ENCODE results near the gene OR1L8. TPM values are rescaled to one million over a fixed set of nuclear protein-coding genes. Genes with fewer than 3 reads are reported as not detected.

The OR1L8 gene
- total RNA-seq, 4 donors from 2014 or later = not detected

- Histone ChIP-seq H3K36me3 (no peaks in the 10 kb centered on the region), H3K9me3 (no peaks in the 10 kb centered on the region), H3K4me1 (no peaks in the 10 kb centered on the region), H3K4me3 (no peak overlapping the region), H3K27me3 (no peaks in the 10 kb centered on the region), H3K27ac (replicated peaks in 1 of 4) (no peak overlapping the region)
- DNase-seq (ENCODE audit: extremely low spot score) = no peak
- 56% methylated on average over 1 of the region's 1 CpG for WGBS
- intact Hi-C loops (cut with DNase I) = no loop called here
- TF ChIP-seq EP300 (IDR thresholded peaks at IDR 0.05) (no peak), CTCF (IDR thresholded peaks at IDR 0.05) (no peak), POLR2AphosphoS5 (IDR thresholded peaks at IDR 0.05) (no peak)
These were observed 22.5 kb upstream of the OR1L8 start for GRCh38 chr9:122605691-122606090.

DNA sequence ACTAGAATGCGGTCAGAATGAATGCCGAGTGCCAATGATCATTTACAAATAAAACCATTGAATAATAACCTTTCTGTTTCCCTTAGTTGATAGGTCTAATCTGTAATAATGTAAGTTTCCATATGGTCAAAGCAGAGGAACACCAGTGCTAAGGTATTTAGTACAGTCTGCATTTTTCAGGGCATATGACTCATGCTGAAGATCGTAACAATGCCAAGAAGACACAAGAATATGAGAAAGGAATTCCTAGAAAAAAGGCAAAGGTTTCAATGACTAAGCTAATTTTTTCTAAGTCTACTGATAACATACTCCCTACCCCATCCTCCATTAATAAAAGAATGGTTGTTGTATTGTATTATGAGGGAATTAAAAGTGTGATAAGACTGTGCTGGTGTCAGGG, 2.8 kb downstream of the OR1L8 start:
- intact Hi-C loops (cut with DNase I) = no loop called here
- no peaks in the 10 kb centered on the region for H3K36me3 ChIP-seq
- WGBS = 80% methylated on average over 3 of the region's 3 CpGs
- DNase-seq (ENCODE audit: extremely low spot score) = no peak
- TF ChIP-seq POLR2AphosphoS5 (IDR thresholded peaks at IDR 0.05) (no peak), CTCF (IDR thresholded peaks at IDR 0.05) (no peak), POLR2A (IDR thresholded peaks at IDR 0.05; ENCODE audit: low read depth) (no peak), EP300 (IDR thresholded peaks at IDR 0.05) (no peak)
- H3K27ac ChIP-seq (replicated peaks in 1 of 4) = no peak overlapping the region
- H3K4me1 ChIP-seq = no peaks in the 10 kb centered on the region
- H3K4me3 ChIP-seq = no peak overlapping the region
- no peaks in the 10 kb centered on the region for H3K9me3 ChIP-seq
- H3K27me3 ChIP-seq = no peaks in the 10 kb centered on the region

DNA sequence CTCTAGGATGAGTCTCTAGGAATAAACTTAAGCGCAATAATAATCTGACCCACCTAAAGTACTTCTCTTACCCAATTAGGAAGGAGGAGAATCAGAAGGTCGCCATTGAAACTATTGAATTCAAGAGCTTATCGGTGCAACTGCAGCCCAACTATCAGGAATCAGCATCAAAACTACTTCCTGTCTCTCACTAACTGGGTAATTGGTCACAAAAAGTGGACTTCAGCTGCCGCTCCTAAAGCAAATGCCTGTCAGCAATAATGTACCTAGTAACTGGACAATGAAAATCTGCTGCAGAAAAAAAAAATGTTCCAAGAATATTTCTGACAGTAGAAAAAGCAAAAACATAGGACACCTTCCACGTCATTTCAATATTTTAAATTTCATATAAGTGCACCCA, 3.3 kb downstream of the OR1L8 start:
- Histone ChIP-seq H3K4me1 (no peaks in the 10 kb centered on the region), H3K9me3 (no peaks in the 10 kb centered on the region), H3K27ac (replicated peaks in 1 of 4) (no peak overlapping the region), H3K36me3 (no peaks in the 10 kb centered on the region), H3K27me3 (no peaks in the 10 kb centered on the region), H3K4me3 (no peak overlapping the region)
- DNase-seq (ENCODE audit: extremely low spot score) = no peak
- TF ChIP-seq EP300 (IDR thresholded peaks at IDR 0.05) = no peak
- TF ChIP-seq CTCF (IDR thresholded peaks at IDR 0.05) = no peak
- no peak for TF ChIP-seq POLR2AphosphoS5 (IDR thresholded peaks at IDR 0.05)
- TF ChIP-seq POLR2A (IDR thresholded peaks at IDR 0.05; ENCODE audit: low read depth) = no peak
- intact Hi-C loops (cut with DNase I) = no loop called here
- WGBS = 62% methylated on average over 5 of the region's 5 CpGs

DNA sequence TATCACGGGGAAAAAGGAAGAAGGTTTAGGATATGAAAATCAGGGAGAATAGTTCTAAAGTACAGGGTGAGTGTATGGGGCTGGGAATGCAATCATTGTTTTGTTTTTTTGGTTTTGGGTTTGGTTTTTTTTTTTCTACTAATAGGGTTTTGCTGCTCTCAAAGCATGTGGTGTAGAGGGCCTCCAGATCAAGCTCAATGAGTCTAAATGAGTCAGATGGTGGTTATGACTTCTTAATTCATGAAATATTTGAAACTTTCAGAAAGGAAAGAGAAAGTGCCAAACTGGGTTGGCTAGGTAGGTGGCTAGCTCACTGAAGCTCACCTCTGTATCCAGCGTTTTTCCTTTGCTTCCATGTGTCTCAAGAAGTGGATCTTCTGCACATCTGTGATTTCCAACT, 10.7 kb downstream of the OR1L8 start:
- Histone ChIP-seq H3K27me3 (no peaks in the 10 kb centered on the region), H3K36me3 (no peaks in the 10 kb centered on the region), H3K4me3 (no peak overlapping the region), H3K9me3 (no peaks in the 10 kb centered on the region), H3K27ac (replicated peaks in 1 of 4) (no peak overlapping the region), H3K4me1 (no peaks in the 10 kb centered on the region)
- intact Hi-C loops (cut with DNase I) = no loop called here
- no peak for DNase-seq (ENCODE audit: extremely low spot score)
- WGBS = 74% methylated on average over 2 of the region's 2 CpGs
- TF ChIP-seq POLR2AphosphoS5 (IDR thresholded peaks at IDR 0.05) = no peak
- TF ChIP-seq POLR2A (IDR thresholded peaks at IDR 0.05; ENCODE audit: low read depth) = no peak
- TF ChIP-seq CTCF (IDR thresholded peaks at IDR 0.05) = no peak
- TF ChIP-seq EP300 (IDR thresholded peaks at IDR 0.05) = no peak

DNA sequence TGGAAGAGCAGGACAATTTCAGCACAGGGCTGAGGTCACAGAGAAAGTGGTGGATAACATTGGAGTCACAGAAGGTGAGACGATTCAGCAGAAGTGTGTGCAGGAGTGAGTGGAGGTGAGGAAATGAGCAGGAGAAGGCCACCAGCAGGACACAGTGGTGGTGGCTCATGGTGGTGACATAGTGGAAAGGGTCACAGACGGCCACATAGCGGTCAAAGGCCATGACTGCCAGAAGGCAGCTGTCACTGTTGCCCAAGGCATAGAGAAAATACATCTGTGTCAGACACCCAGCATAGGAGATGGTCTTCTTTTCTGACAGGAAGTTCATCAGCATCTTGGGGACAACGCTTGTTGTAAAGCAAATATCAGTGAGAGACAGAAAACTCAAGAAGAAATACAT, 15.3 kb downstream of the OR1L8 start:
- no peak overlapping the region for H3K4me3 ChIP-seq
- DNase-seq (ENCODE audit: extremely low spot score) = no peak
- no peaks in the 10 kb centered on the region for H3K27me3 ChIP-seq
- 85% methylated on average over 4 of the region's 4 CpGs for WGBS
- no peak overlapping the region for H3K27ac ChIP-seq (replicated peaks in 1 of 4)
- no peaks in the 10 kb centered on the region for H3K36me3 ChIP-seq
- peaks cover 0 to 12% (median 4%) of the 10 kb centered on the region in 4 donors for H3K9me3 ChIP-seq
- no peaks in the 10 kb centered on the region for H3K4me1 ChIP-seq
- intact Hi-C loops (cut with DNase I) = no loop called here
- TF ChIP-seq EP300 (IDR thresholded peaks at IDR 0.05) (no peak), POLR2A (IDR thresholded peaks at IDR 0.05; ENCODE audit: low read depth) (no peak), CTCF (IDR thresholded peaks at IDR 0.05) (no peak), POLR2AphosphoS5 (IDR thresholded peaks at IDR 0.05) (no peak)

Measured in esophagus muscularis mucosa (tissue), 4 donors.